Measurements from ENCODE around the gene SCFD2. TPM values are rescaled to one million over a fixed set of nuclear protein-coding genes. Genes with fewer than 3 reads are reported as not detected.
A peak's percentile ranks its signal among the peaks of the same experiment; 100 is the strongest.

Gene SCFD2
- total and polyA plus RNA-seq, 5 donors from 2014 or later = 15.0 to 23.9 (median 16.3) TPM

- H3K27ac ChIP-seq (ENCODE audit: insufficient read depth, low read length, poor library complexity, severe bottlenecking) = no peak overlapping the region
- H3K4me1 ChIP-seq (ENCODE audit: control insufficient read depth, insufficient read depth, low read length, poor library complexity, severe bottlenecking) = no peaks in the 10 kb centered on the region
- ATAC-seq (ENCODE audit: low read depth in 2 of 2) = no peak
- no peak overlapping the region for H3K4me3 ChIP-seq (ENCODE audit: low read depth, low read length)
- H3K27me3 ChIP-seq (ENCODE audit: control insufficient read depth, insufficient read depth, low read length) = no peaks in the 10 kb centered on the region
- H3K9me3 ChIP-seq (ENCODE audit: control insufficient read depth in 2 of 2, low read length in 2 of 2) = no peaks in the 10 kb centered on the region
- no peaks in the 10 kb centered on the region for H3K27me3 Mint-ChIP-seq
- peaks cover 14% of the 10 kb centered on the region for H3K36me3 Mint-ChIP-seq
- H3K9me3 Mint-ChIP-seq = peaks cover 0 to 5% (median 1%) of the 10 kb centered on the region in 7 donors
- H3K4me1 Mint-ChIP-seq = peaks cover 0 to 4% (median 0%) of the 10 kb centered on the region in 4 donors
- no peak for DNase-seq
- H3K4me3 Mint-ChIP-seq = no peak overlapping the region
- no peak overlapping the region for H3K27ac Mint-ChIP-seq
- no peaks in the 10 kb centered on the region for H3K36me3 ChIP-seq (ENCODE audit: control insufficient read depth, insufficient read depth, low read length)
These were observed 310.0 kb downstream of the SCFD2 start for GRCh38 chr4:53055716-53056403.

DNA sequence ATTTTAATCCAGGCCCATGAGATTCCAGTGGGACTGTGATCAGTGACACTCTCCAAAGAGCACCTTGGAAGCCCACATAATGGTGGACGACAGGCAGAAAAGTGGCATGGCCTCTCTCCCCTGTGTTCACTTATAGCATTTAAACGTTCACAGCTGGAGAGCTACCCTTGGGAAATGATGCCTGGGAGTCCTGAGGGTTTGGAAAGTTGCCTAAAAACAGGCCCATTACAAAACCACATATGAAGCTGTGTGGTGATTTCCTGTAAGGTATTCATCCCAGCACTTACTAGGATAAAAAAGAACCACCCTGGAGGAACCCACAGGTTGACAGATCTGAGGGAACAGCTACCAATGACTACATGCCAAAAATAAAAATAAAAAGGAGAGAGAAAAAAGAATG lies 310.6 kb downstream of the SCFD2 start:
- Histone ChIP-seq H3K9me3 (ENCODE audit: control insufficient read depth in 2 of 2, low read length in 2 of 2) (no peaks in the 10 kb centered on the region), H3K4me3 (ENCODE audit: low read depth, low read length) (no peak overlapping the region), H3K4me1 (ENCODE audit: control insufficient read depth, insufficient read depth, low read length, poor library complexity, severe bottlenecking) (no peaks in the 10 kb centered on the region), H3K27me3 (ENCODE audit: control insufficient read depth, insufficient read depth, low read length) (no peaks in the 10 kb centered on the region), H3K36me3 (ENCODE audit: control insufficient read depth, insufficient read depth, low read length) (no peaks in the 10 kb centered on the region), H3K27ac (ENCODE audit: insufficient read depth, low read length, poor library complexity, severe bottlenecking) (no peak overlapping the region)
- peaks cover 0 to 5% (median 1%) of the 10 kb centered on the region in 7 donors for H3K9me3 Mint-ChIP-seq
- H3K4me1 Mint-ChIP-seq = peaks cover 0 to 4% (median 0%) of the 10 kb centered on the region in 4 donors
- no peak overlapping the region for H3K27ac Mint-ChIP-seq
- H3K36me3 Mint-ChIP-seq = peaks cover 17% of the 10 kb centered on the region
- ATAC-seq (ENCODE audit: low read depth in 2 of 2) (no peak), DNase-seq (no peak)
- H3K27me3 Mint-ChIP-seq = no peaks in the 10 kb centered on the region
- H3K4me3 Mint-ChIP-seq = no peak overlapping the region

GRCh38 chr4:53050361-53050774 lies 315.5 kb downstream of the SCFD2 start:
- no peaks in the 10 kb centered on the region for H3K9me3 ChIP-seq (ENCODE audit: control insufficient read depth in 2 of 2, low read length in 2 of 2)
- Mint-ChIP-seq H3K9me3 (no peaks in the 10 kb centered on the region), H3K4me3 (no peak overlapping the region), H3K27me3 (no peaks in the 10 kb centered on the region), H3K36me3 (peaks cover 21% of the 10 kb centered on the region), H3K4me1 (peaks cover 0 to 7% (median 0%) of the 10 kb centered on the region in 4 donors), H3K27ac (peak overlapping the region in 1 of 3 donors; percentile 4)
- H3K36me3 ChIP-seq (ENCODE audit: control insufficient read depth, insufficient read depth, low read length) = no peaks in the 10 kb centered on the region
- ATAC-seq (ENCODE audit: low read depth in 2 of 2) (no peak), DNase-seq (no peak)
- no peak overlapping the region for H3K4me3 ChIP-seq (ENCODE audit: low read depth, low read length)
- no peak overlapping the region for H3K27ac ChIP-seq (ENCODE audit: insufficient read depth, low read length, poor library complexity, severe bottlenecking)
- H3K27me3 ChIP-seq (ENCODE audit: control insufficient read depth, insufficient read depth, low read length) = no peaks in the 10 kb centered on the region
- H3K4me1 ChIP-seq (ENCODE audit: control insufficient read depth, insufficient read depth, low read length, poor library complexity, severe bottlenecking) = no peaks in the 10 kb centered on the region

GRCh38 chr4:53049528-53049927 lies 316.3 kb downstream of the SCFD2 start:
- Mint-ChIP-seq H3K27me3 (no peaks in the 10 kb centered on the region), H3K36me3 (peaks cover 21% of the 10 kb centered on the region), H3K27ac (no peak overlapping the region), H3K4me3 (no peak overlapping the region), H3K4me1 (peaks cover 0 to 7% (median 0%) of the 10 kb centered on the region in 4 donors), H3K9me3 (no peaks in the 10 kb centered on the region)
- no peak for DNase-seq
- H3K4me1 ChIP-seq (ENCODE audit: control insufficient read depth, insufficient read depth, low read length, poor library complexity, severe bottlenecking) = no peaks in the 10 kb centered on the region
- ATAC-seq (ENCODE audit: low read depth in 2 of 2) = no peak
- no peaks in the 10 kb centered on the region for H3K36me3 ChIP-seq (ENCODE audit: control insufficient read depth, insufficient read depth, low read length)
- H3K27ac ChIP-seq (ENCODE audit: insufficient read depth, low read length, poor library complexity, severe bottlenecking) = no peak overlapping the region
- no peak overlapping the region for H3K4me3 ChIP-seq (ENCODE audit: low read depth, low read length)
- H3K9me3 ChIP-seq (ENCODE audit: control insufficient read depth in 2 of 2, low read length in 2 of 2) = no peaks in the 10 kb centered on the region
- no peaks in the 10 kb centered on the region for H3K27me3 ChIP-seq (ENCODE audit: control insufficient read depth, insufficient read depth, low read length)

- no peak for ATAC-seq (ENCODE audit: low read depth in 2 of 2)
- no peak overlapping the region for H3K27ac ChIP-seq (ENCODE audit: insufficient read depth, low read length, poor library complexity, severe bottlenecking)
These were observed 321.3 kb downstream of the SCFD2 start for GRCh38 chr4:53044651-53044960.

GRCh38 chr4:53043891-53044650 lies 321.8 kb downstream of the SCFD2 start:
- no peaks in the 10 kb centered on the region for H3K4me1 ChIP-seq (ENCODE audit: control insufficient read depth, insufficient read depth, low read length, poor library complexity, severe bottlenecking)
- Mint-ChIP-seq H3K27ac (no peak overlapping the region), H3K36me3 (peaks cover 8% of the 10 kb centered on the region), H3K4me1 (peaks cover 0 to 7% (median 0%) of the 10 kb centered on the region in 4 donors), H3K27me3 (no peaks in the 10 kb centered on the region), H3K9me3 (peaks cover 0 to 8% (median 0%) of the 10 kb centered on the region in 7 donors), H3K4me3 (no peak overlapping the region)
- no peak for DNase-seq
- H3K36me3 ChIP-seq (ENCODE audit: control insufficient read depth, insufficient read depth, low read length) = no peaks in the 10 kb centered on the region
- H3K27ac ChIP-seq (ENCODE audit: insufficient read depth, low read length, poor library complexity, severe bottlenecking) = no peak overlapping the region
- no peak for ATAC-seq (ENCODE audit: low read depth in 2 of 2)
- no peaks in the 10 kb centered on the region for H3K27me3 ChIP-seq (ENCODE audit: control insufficient read depth, insufficient read depth, low read length)
- H3K4me3 ChIP-seq (ENCODE audit: low read depth, low read length) = no peak overlapping the region
- no peaks in the 10 kb centered on the region for H3K9me3 ChIP-seq (ENCODE audit: control insufficient read depth in 2 of 2, low read length in 2 of 2)

More at GRCh38 chr4:53044651-53044960, 321.3 kb downstream of the SCFD2 start:
- Histone ChIP-seq H3K36me3 (ENCODE audit: control insufficient read depth, insufficient read depth, low read length) (no peaks in the 10 kb centered on the region), H3K4me3 (ENCODE audit: low read depth, low read length) (no peak overlapping the region), H3K9me3 (ENCODE audit: control insufficient read depth in 2 of 2, low read length in 2 of 2) (no peaks in the 10 kb centered on the region), H3K27me3 (ENCODE audit: control insufficient read depth, insufficient read depth, low read length) (no peaks in the 10 kb centered on the region), H3K4me1 (ENCODE audit: control insufficient read depth, insufficient read depth, low read length, poor library complexity, severe bottlenecking) (no peaks in the 10 kb centered on the region)
- H3K36me3 Mint-ChIP-seq = peaks cover 8% of the 10 kb centered on the region
- peaks cover 0 to 7% (median 0%) of the 10 kb centered on the region in 4 donors for H3K4me1 Mint-ChIP-seq
- H3K4me3 Mint-ChIP-seq = no peak overlapping the region
- no peak for DNase-seq
- no peaks in the 10 kb centered on the region for H3K27me3 Mint-ChIP-seq
- no peak overlapping the region for H3K27ac Mint-ChIP-seq
- peaks cover 0 to 3% (median 0%) of the 10 kb centered on the region in 7 donors for H3K9me3 Mint-ChIP-seq

- Histone ChIP-seq H3K27ac (ENCODE audit: insufficient read depth, low read length, poor library complexity, severe bottlenecking) (no peak overlapping the region), H3K36me3 (ENCODE audit: control insufficient read depth, insufficient read depth, low read length) (no peaks in the 10 kb centered on the region), H3K27me3 (ENCODE audit: control insufficient read depth, insufficient read depth, low read length) (no peaks in the 10 kb centered on the region), H3K9me3 (ENCODE audit: control insufficient read depth in 2 of 2, low read length in 2 of 2) (no peaks in the 10 kb centered on the region), H3K4me1 (ENCODE audit: control insufficient read depth, insufficient read depth, low read length, poor library complexity, severe bottlenecking) (no peaks in the 10 kb centered on the region), H3K4me3 (ENCODE audit: low read depth, low read length) (no peak overlapping the region)
- DNase-seq (no peak), ATAC-seq (ENCODE audit: low read depth in 2 of 2) (no peak)
- Mint-ChIP-seq H3K9me3 (peaks cover 0 to 8% (median 0%) of the 10 kb centered on the region in 7 donors), H3K36me3 (peaks cover 8% of the 10 kb centered on the region), H3K4me1 (peaks cover 0 to 7% (median 0%) of the 10 kb centered on the region in 4 donors), H3K27ac (no peak overlapping the region), H3K4me3 (no peak overlapping the region), H3K27me3 (no peaks in the 10 kb centered on the region)
These were observed 322.8 kb downstream of the SCFD2 start for GRCh38 chr4:53043055-53043454.

Measured in CD4-positive, CD25-positive, alpha-beta regulatory T cell (primary cell).